Activated naive CD8-positive, alpha-beta T cell treated with anti-CD3 and anti-CD28 coated beads, Interleukin-2, amount 50 U/mL, for 24 hours (primary cell): Measurements from ENCODE around the gene REPS1.

Experiments
- ATAC-seq: fragments of 150-1000 bp; cut with Tn5 transposase; one replicate; pipeline ENCODE4 v1.10.0; 2021
- DNase-seq: peaks from one replicate; pipeline ENCODE4 v3.0.0; 2021
- H3K27ac Mint-ChIP-seq: one replicate; pipeline ENCODE4 v1.8.0; 2021; ENCODE audit warnings: mild to moderate bottlenecking, mixed read lengths
- H3K27me3 Mint-ChIP-seq: one replicate; pipeline ENCODE4 v1.8.0; 2021; ENCODE audit warnings: mixed read lengths
- H3K36me3 Mint-ChIP-seq: one replicate; pipeline ENCODE4 v1.8.0; 2021; ENCODE audit warnings: low read depth, mixed read lengths
- H3K4me1 Mint-ChIP-seq: one replicate; pipeline ENCODE4 v1.8.0; 2021; ENCODE audit warnings: mixed read lengths
- H3K4me3 Mint-ChIP-seq: one replicate; pipeline ENCODE4 v1.8.0; 2021; ENCODE audit warnings: mild to moderate bottlenecking, moderate library complexity, mixed read lengths
- H3K9me3 Mint-ChIP-seq: one replicate; pipeline ENCODE4 v1.8.0; 2021; ENCODE audit warnings: mixed read lengths

REPS1 gene

DNA sequence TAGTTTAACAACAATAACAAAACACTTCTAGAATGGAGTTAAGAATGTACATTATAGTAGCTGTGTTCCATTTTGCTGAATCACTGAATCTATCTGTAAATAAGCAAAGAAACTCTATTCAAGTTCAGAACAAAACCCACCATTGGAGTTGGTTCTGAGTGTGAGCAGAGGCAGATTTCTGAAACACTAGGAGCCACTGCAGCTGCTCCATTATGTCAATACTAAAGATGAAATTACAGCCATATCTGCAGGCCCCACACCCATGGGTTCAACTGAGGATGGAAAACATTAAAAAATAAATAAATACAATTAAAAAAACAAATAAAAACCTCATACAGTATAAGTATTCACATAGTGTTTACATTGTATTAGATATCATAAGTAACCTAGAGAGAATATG lies 91.0 kb downstream of the REPS1 start:
- H3K27me3 Mint-ChIP-seq, result no peaks in the 10 kb centered on the region
- DNase-seq (no peak), ATAC-seq (no peak)
- H3K27ac Mint-ChIP-seq, result no peak overlapping the region
- H3K9me3 Mint-ChIP-seq, result peaks cover 4% of the 10 kb centered on the region
- no peak overlapping the region for H3K4me3 Mint-ChIP-seq
- peaks cover 23% of the 10 kb centered on the region for H3K36me3 Mint-ChIP-seq
- no peaks in the 10 kb centered on the region for H3K4me1 Mint-ChIP-seq

DNA sequence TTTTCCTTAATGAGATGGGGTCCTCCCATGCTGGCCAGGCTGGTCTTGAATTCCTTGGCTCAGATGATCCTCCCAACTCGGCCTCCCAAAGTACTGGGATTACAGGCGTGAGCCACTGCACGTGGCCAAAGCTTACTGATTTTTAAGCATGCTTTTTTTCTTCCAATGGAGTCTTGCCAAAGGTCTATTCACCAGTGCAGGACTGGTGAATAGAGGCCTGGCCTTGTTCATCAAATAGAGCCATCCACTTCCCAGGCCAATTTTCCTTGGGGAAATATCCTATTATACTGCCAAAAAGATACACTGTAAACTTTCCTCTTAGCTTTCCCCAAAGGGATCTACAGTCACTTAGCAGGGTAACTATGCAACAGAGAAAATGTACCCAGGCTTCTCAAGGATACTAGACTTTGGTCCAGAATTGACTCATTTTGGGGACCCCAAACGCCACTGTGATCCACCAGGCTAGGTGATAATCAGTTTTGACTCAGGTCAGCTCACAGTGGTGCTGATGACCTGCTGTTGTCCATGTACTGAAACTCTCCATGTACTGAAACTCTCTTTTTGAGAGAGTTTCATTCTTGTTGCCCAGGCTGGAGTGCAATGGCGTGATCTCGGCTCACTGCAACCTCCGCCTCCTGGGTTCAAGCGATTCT lies 91.8 kb downstream of the REPS1 start:
- ATAC-seq (no peak), DNase-seq (no peak)
- no peaks in the 10 kb centered on the region for H3K4me1 Mint-ChIP-seq
- no peaks in the 10 kb centered on the region for H3K27me3 Mint-ChIP-seq
- peaks cover 4% of the 10 kb centered on the region for H3K9me3 Mint-ChIP-seq
- H3K4me3 Mint-ChIP-seq, result no peak overlapping the region
- H3K36me3 Mint-ChIP-seq, result peaks cover 19% of the 10 kb centered on the region
- H3K27ac Mint-ChIP-seq, result no peak overlapping the region

DNA sequence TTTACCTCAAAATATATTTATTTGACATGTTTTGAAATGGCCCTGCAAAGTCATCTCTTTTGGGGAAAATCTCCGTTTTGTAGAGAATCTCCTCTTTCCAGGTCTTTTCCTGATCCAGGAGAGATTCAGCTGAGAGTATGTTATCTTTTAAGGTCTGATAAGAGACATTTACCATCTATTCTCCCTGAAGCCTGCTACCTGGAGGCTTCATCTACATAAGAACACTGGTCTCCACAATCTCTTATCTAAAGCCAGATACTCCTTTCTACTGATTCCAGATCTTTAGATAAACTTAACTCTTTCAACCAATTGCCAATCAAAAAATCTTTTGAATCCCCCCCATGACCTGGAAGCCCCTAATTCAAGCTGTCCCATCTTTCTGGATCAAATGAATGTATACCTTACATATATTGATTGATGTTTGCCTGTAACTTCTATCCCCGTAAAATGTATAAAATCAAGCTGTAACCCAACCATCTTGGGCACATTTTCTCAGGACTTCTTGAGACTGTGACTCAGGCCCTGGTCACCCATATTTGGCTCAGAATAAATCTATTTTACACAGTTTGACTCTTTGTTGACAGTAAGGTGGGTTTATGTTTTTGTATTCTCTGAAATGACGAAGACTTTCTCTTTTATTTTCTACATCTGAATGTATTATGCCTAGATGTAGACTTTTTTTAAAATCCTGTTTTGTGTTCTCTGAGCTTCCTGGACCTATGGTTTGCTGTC lies 96.6 kb downstream of the REPS1 start:
- Mint-ChIP-seq H3K9me3 (no peaks in the 10 kb centered on the region), H3K27me3 (no peaks in the 10 kb centered on the region), H3K36me3 (peaks cover 3% of the 10 kb centered on the region), H3K4me1 (no peaks in the 10 kb centered on the region), H3K4me3 (no peak overlapping the region), H3K27ac (no peak overlapping the region)
- DNase-seq, result no peak
- no peak for ATAC-seq

DNA sequence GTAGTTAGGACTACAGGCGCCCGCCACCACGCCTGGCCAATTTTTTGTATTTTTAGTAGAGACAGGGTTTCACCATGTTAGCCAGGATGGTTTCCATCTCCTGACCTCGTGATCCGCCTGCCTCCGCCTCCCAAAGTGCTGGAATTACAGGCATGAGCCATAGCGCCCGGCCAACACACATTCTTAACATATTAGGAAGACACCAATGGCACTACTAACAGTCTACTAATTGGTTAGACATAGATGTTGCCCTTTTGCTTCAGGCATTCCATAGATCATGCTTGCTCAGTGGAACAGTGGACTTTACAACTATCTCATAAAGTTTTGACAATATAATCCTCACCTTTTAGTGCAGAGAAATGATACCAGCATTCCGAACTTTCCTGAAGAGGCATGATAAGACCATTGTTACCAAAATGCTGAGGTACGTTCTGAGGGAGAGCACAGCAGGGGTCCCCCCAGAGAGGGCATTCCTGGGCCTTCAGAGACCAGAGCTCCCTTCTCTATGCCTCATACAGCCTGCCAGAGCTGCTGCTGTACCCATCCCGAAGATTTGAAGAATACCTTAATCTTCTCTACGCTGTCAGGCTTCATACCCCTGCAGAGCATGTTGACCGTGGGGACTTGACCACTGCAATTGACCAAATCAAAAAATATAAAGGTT lies 102.8 kb downstream of the REPS1 start:
- Mint-ChIP-seq H3K27ac (no peak overlapping the region), H3K4me1 (no peaks in the 10 kb centered on the region), H3K9me3 (no peaks in the 10 kb centered on the region), H3K4me3 (no peak overlapping the region), H3K36me3 (no peaks in the 10 kb centered on the region), H3K27me3 (no peaks in the 10 kb centered on the region)
- ATAC-seq (no peak), DNase-seq (no peak)

DNA sequence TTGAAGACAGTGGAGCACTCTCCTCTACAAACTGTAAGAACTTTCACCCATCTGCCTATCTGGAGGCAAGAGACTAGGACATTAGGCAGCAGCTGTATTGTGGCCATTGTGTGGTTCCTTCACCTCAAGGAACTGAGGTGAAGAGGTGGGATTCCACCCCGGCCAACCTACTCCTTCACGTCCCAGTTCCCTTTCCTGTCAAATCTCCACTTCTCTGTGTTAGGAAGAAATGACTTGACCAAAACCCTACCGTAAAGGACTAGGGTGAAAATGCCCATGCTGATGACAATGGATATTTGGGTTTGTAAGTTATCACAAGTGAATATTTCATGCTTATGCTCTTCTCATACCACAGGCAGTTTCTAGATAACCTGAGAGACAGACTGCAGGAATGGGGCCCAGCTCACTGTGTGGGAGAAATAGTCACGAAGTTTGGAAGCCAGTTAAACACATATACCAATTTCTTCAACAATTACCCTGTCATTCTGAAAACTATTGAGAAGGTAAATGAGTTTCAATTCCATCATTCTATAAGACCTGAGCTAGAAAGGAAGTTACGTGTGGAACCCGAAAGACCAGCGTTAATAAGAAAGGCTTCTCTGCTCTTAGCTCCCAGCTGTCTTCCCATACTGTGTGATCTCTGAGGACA lies 105.6 kb downstream of the REPS1 start:
- no peak for DNase-seq

DNA sequence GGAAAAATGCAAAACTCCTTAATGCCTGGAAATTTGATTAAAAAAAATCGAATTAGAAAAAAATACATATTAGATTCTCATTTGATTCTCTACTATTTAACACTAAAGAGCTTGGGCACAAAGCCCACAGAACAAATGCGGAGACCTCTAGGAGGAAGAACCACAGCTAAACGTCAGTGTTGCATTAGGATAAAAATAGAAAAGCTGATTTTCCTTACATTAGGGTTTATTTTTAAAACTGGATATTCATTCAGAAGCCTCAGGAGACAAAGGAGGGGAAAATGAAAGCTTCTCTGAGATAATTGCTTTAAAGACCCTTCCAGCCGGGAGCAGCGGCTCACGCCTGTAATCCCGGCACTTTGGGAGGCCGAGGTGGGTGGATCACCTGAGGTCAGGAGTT lies 114.9 kb downstream of the REPS1 start:
- Mint-ChIP-seq H3K9me3 (no peaks in the 10 kb centered on the region), H3K4me3 (no peak overlapping the region), H3K36me3 (no peaks in the 10 kb centered on the region), H3K4me1 (peaks cover 8% of the 10 kb centered on the region), H3K27me3 (no peaks in the 10 kb centered on the region), H3K27ac (no peak overlapping the region)
- no peak for ATAC-seq
- DNase-seq, result no peak

More for the DNA sequence above, 105.6 kb downstream of the REPS1 start:
- no peaks in the 10 kb centered on the region for H3K9me3 Mint-ChIP-seq
- no peaks in the 10 kb centered on the region for H3K27me3 Mint-ChIP-seq
- H3K4me1 Mint-ChIP-seq, result no peaks in the 10 kb centered on the region
- H3K27ac Mint-ChIP-seq, result no peak overlapping the region
- no peak overlapping the region for H3K4me3 Mint-ChIP-seq
- no peaks in the 10 kb centered on the region for H3K36me3 Mint-ChIP-seq
- no peak for ATAC-seq

DNA sequence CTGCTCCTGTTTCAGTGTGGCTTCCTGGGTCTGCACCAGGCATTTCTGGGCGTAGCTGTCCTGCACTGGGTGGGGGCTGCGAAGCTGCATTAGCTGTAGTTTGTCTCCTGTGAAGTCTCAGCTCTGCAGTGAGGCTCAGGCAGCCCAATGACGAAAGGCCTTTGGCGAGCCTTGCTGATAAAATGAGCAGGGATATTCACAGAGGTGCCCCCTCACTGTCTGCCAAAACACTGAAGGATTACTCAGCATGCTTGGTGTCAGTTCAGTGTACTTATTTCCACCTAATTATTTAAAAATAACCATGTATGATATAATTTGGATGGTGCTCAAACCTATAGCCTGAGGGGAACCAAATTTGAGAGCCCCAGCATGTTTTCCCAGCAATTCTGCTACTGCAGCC lies 118.7 kb downstream of the REPS1 start:
- H3K4me3 Mint-ChIP-seq, result no peak overlapping the region
- peaks cover 11% of the 10 kb centered on the region for H3K4me1 Mint-ChIP-seq
- no peaks in the 10 kb centered on the region for H3K36me3 Mint-ChIP-seq
- H3K27ac Mint-ChIP-seq, result no peak overlapping the region
- no peaks in the 10 kb centered on the region for H3K27me3 Mint-ChIP-seq
- no peaks in the 10 kb centered on the region for H3K9me3 Mint-ChIP-seq
- ATAC-seq (no peak), DNase-seq (no peak)

DNA sequence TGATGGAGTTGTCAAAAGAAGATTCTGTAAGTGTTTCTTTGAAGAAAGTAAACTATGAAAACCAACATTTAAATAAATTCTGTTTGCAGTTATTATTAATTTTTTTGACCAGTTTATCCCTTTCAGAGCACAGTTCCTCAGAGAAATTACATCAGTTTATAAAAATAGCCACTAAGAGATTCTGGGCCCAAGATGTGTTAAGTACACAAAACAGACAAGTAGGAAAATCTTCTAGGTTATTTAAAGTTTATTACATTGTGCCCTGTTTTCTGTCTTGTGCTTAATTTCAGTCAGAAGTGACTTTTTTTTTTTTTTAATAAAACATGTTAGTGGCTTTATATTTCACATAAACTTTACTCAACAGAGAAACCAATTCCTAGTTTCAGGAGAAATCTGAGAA lies 119.9 kb downstream of the REPS1 start:
- no peaks in the 10 kb centered on the region for H3K27me3 Mint-ChIP-seq
- H3K4me1 Mint-ChIP-seq, result peaks cover 11% of the 10 kb centered on the region
- DNase-seq (no peak), ATAC-seq (no peak)
- no peaks in the 10 kb centered on the region for H3K36me3 Mint-ChIP-seq
- H3K4me3 Mint-ChIP-seq, result no peak overlapping the region
- H3K9me3 Mint-ChIP-seq, result no peaks in the 10 kb centered on the region
- H3K27ac Mint-ChIP-seq, result no peak overlapping the region

DNA sequence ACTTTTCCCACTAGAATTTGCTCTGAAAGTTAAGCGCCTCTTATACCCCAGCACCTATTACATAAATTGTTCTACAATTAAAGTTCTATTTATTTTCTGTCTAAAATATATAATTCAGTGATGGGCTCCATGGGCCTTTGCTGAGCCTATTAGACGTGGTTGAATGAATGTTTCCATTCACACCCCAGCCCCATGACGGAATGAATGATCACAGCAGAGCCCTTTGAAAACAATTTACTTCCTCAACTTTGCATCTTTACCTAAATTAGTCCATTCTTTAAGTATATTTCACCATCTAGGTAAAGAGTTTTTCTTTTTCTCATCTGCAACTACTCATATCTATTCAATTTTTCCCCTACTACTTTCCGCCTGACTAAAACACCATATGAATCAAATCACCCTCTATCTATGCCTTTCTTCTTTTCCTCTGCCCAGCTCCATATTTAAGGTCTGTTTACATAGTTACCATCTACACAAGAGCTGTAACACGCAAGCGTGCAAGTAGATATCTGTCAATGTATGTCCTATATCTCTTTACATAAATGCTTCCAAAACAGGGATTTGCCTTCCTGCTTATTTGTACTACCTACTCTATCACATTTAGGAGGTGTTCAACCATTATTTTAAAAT lies 122.5 kb downstream of the REPS1 start:
- H3K36me3 Mint-ChIP-seq, result no peaks in the 10 kb centered on the region
- peaks cover 3% of the 10 kb centered on the region for H3K27me3 Mint-ChIP-seq
- H3K9me3 Mint-ChIP-seq, result no peaks in the 10 kb centered on the region
- peaks cover 11% of the 10 kb centered on the region for H3K4me1 Mint-ChIP-seq
- DNase-seq (no peak), ATAC-seq (peak; percentile 40)
- H3K27ac Mint-ChIP-seq, result no peak overlapping the region
- H3K4me3 Mint-ChIP-seq, result no peak overlapping the region

DNA sequence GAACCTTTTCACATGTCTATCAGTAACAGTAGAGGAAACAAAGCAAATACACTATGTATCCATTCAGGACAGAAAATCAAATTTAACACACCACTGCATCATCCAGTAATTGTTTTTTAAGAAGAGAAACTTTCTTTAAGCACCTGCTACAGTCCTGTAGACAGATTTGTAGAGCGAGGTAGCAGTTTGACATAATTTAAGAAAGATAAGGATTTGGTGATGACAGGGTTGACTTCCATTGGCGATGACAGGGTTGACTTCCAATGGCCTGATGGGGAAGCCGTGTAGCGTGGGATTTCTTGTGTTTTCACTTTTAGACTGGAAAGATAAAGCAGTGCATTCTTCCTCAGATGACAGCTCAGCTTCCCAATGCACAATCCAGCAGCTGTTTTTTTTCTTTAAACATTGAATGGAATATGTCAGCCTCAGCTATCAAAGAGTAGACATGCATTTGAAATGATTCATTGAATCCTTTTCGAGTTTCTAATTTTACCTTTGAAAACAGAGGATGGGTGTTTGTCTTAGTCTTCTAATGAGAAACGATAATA lies 123.6 kb downstream of the REPS1 start:
- no peaks in the 10 kb centered on the region for H3K9me3 Mint-ChIP-seq
- no peaks in the 10 kb centered on the region for H3K36me3 Mint-ChIP-seq

DNA sequence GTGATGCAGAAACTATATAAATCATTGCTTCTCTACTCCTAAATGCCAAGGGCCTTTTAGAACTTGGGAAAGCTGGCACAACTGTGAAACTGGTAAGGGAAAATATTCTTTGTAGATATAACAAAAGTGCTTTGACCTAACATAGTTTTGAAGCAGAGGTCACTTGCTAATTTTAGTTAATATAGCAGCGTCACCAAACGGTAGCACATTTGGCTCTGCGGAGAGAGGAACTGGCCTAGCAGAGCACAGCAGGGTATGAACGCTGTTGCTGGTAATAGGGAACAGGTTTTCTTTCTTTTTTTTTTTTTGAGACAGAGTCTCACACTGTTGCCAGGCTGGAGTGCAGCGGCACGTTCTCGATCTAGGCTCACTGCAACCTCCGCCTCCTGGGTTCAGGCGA lies 124.7 kb downstream of the REPS1 start:
- H3K4me1 Mint-ChIP-seq, result peaks cover 3% of the 10 kb centered on the region
- H3K27me3 Mint-ChIP-seq, result peaks cover 3% of the 10 kb centered on the region
- H3K27ac Mint-ChIP-seq, result no peak overlapping the region

More for the DNA sequence above, 123.6 kb downstream of the REPS1 start:
- ATAC-seq (no peak), DNase-seq (no peak)
- H3K27ac Mint-ChIP-seq, result no peak overlapping the region
- H3K27me3 Mint-ChIP-seq, result peaks cover 3% of the 10 kb centered on the region
- peaks cover 3% of the 10 kb centered on the region for H3K4me1 Mint-ChIP-seq
- H3K4me3 Mint-ChIP-seq, result no peak overlapping the region

DNA sequence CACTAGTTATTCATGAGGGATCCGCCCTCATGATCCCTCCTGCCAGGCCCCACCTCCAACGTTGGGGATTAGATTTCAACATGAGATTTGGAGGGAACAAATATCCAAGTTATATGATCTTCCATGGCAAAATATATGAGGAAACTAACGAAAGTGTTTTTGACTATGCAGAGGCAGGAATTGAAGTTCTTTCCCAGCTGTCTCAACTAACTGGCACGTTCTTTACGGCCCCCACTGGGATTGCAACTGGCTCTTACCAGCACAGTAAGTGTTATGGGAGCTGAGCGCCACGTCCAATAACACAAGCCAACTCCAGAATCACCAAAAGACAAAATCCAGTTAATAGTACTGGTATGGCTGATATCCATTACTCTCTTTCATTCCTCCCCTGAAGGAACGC lies 125.6 kb downstream of the REPS1 start:
- Mint-ChIP-seq H3K27ac (no peak overlapping the region), H3K36me3 (no peaks in the 10 kb centered on the region), H3K9me3 (no peaks in the 10 kb centered on the region), H3K4me1 (peaks cover 3% of the 10 kb centered on the region), H3K27me3 (peaks cover 3% of the 10 kb centered on the region), H3K4me3 (no peak overlapping the region)
- no peak for DNase-seq
- ATAC-seq, result no peak

More for the DNA sequence above, 124.7 kb downstream of the REPS1 start:
- H3K4me3 Mint-ChIP-seq, result no peak overlapping the region
- no peaks in the 10 kb centered on the region for H3K9me3 Mint-ChIP-seq
- no peaks in the 10 kb centered on the region for H3K36me3 Mint-ChIP-seq
- DNase-seq (no peak), ATAC-seq (no peak)

DNA sequence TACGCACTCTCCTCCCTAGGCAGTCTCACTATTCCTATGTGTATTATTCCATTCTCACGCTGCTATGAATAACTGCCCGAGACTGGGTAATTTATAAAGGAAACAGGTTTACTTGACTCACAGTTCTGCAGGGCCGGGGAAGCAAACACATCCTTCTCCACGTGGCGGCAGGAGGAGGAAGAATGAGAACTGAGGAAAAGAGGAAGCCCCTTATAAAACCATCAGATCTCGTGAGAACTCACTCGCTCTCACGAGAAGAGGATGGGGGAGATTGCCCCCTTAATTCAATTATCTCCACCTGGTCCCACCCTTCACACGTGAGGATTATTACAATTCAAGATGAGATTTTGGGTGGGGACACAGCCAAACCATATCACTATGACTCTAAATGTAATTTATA lies 130.3 kb downstream of the REPS1 start:
- Mint-ChIP-seq H3K4me1 (no peaks in the 10 kb centered on the region), H3K27ac (no peak overlapping the region), H3K27me3 (peaks cover 3% of the 10 kb centered on the region), H3K36me3 (no peaks in the 10 kb centered on the region), H3K9me3 (no peaks in the 10 kb centered on the region), H3K4me3 (no peak overlapping the region)
- ATAC-seq, result no peak
- DNase-seq, result no peak

DNA sequence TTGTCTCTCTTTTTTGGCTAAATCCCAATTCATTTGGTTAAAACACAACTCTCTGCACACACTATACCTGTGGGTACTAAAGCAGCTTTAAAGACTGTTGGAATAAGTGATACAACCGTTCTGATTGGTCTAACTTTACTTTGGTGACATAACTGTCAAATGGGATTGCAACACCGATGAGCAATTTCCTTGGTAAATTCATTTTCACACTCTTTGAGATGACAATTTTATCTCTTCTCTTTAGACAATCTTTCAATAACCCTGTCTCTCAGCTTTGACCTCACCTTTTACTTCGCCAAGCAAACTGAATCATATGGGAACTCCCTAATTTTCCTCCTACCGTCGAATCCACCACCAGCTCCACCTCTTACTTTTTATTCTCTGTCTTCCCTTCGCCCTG lies 131.4 kb downstream of the REPS1 start:
- Mint-ChIP-seq H3K4me1 (no peaks in the 10 kb centered on the region), H3K27ac (no peak overlapping the region), H3K27me3 (peaks cover 2% of the 10 kb centered on the region), H3K9me3 (no peaks in the 10 kb centered on the region), H3K4me3 (no peak overlapping the region), H3K36me3 (no peaks in the 10 kb centered on the region)
- ATAC-seq (peak; percentile 36), DNase-seq (no peak)
